Measurements from ENCODE around the gene RBM20. TPM values are rescaled to one million over a fixed set of nuclear protein-coding genes. Genes with fewer than 3 reads are reported as not detected.

The RBM20 gene
- total RNA-seq, 4 donors from 2014 or later: 0.24 to 3.5 (median 1.8) TPM

DNA sequence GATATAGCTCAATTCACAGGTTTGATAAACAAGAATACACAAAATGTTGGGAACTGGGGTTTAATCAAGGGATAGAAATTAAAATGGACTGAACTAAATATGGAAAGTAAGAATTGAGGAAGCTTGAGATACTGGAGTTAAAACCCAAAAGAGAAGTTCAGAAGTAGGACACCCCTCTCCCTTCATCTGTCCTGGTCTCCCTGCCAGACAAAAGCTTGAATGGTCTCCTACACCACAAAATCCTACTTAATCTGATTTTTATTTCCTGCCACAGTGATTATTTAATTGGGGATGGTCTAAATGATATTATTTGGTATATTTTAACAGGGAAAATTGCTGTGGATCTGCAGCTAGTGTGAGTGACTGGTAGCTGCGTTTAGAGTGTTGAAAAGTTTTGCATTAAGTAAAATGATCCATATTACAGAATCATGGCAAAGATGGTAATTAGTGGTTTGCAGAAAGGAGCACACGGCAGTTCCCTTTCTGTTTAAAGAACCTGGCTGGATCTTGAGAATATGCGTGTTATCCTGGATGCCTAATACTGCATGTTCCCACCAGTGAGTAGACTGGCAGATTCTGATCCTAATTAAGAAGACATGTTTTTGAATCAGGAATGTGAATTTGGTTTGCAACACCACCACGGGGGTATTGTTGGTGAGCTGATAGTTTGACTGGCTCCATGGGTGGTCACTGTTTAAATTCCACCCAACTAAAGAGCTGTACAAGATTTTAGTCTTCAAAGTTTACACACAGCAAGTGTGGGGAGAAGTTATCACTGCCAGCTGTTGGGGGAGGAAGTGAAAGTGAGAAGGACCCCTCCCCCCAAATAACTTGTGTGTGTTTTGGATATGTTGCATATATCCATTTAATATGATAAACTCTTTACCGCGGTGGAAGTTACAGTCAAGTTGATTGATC lies 5.5 kb downstream of the RBM20 start:
- TF ChIP-seq, protein P1, sequence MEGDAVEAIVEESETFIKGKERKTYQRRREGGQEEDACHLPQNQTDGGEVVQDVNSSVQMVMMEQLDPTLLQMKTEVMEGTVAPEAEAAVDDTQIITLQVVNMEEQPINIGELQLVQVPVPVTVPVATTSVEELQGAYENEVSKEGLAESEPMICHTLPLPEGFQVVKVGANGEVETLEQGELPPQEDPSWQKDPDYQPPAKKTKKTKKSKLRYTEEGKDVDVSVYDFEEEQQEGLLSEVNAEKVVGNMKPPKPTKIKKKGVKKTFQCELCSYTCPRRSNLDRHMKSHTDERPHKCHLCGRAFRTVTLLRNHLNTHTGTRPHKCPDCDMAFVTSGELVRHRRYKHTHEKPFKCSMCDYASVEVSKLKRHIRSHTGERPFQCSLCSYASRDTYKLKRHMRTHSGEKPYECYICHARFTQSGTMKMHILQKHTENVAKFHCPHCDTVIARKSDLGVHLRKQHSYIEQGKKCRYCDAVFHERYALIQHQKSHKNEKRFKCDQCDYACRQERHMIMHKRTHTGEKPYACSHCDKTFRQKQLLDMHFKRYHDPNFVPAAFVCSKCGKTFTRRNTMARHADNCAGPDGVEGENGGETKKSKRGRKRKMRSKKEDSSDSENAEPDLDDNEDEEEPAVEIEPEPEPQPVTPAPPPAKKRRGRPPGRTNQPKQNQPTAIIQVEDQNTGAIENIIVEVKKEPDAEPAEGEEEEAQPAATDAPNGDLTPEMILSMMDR (IDR thresholded peaks at IDR 0.05): no peak
- DNase-seq (ENCODE audit: low spot score): no peak
- no peak for ATAC-seq (ENCODE audit: low FRiP score)

DNA sequence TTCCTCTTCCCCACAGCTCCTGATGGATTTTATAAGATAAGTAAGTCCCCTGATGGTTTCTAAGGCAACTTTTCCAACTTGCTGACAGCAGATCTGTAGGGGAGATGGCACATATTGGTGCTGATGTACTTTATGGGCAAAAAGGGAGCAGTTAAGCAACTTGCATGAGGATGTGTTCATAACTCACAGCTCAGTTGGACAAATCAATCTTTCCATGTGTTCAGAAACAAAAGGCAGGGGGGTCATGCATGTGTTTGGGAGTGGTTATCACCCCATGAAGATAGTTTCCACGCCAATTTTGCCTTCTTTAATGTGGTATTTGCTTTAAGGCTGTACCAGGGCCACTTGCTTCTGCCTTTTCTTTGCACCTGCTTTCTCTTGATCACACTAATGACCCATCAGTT lies 6.1 kb downstream of the RBM20 start:
- ATAC-seq (ENCODE audit: low FRiP score) (no peak), DNase-seq (ENCODE audit: low spot score) (no peak)
- TF ChIP-seq, protein P1 (IDR thresholded peaks at IDR 0.05): no peak

GRCh38 chr10:110651044-110651958 lies 7.2 kb downstream of the RBM20 start:
- ATAC-seq (ENCODE audit: low FRiP score): no peak
- TF ChIP-seq, protein P1 (IDR thresholded peaks at IDR 0.05): no peak
- no peak for DNase-seq (ENCODE audit: low spot score)

DNA sequence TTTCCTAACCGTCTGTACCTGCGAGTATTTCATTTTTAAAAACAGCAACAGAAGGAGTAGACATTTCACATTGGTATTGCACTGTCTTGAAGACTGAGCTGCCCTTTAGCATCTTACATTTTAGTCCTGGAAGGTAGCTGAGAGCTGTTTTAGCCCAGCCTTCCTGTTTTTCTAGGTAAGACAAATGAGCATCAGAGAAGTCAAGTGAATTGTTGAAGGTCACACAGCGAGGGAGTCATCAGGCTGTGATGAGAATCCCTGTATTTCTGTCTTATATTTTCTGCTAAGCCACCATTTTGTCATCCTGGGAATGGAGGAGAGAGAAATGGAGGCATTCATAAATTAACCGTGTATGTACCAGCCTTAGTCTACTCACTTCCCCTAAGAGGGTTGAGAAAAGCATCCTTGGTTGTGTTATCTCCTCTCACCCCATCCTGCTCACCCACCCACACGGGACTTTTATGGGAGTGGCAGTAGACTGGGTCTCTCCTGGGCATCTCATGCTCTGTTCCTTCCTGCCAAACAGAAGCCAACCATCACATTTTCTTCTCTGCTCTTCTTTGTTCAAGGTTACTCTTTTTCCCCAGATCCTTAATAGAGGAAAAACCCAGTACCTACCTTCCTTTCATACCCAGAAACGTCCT lies 8.5 kb downstream of the RBM20 start:
- TF ChIP-seq, protein P1 (IDR thresholded peaks at IDR 0.05): no peak
- DNase-seq (ENCODE audit: low spot score) (no peak), ATAC-seq (ENCODE audit: low FRiP score) (no peak)

- ATAC-seq (ENCODE audit: low FRiP score): no peak
- DNase-seq (ENCODE audit: low spot score): no peak
These were observed 11.2 kb downstream of the RBM20 start for GRCh38 chr10:110655320-110655719.

DNA sequence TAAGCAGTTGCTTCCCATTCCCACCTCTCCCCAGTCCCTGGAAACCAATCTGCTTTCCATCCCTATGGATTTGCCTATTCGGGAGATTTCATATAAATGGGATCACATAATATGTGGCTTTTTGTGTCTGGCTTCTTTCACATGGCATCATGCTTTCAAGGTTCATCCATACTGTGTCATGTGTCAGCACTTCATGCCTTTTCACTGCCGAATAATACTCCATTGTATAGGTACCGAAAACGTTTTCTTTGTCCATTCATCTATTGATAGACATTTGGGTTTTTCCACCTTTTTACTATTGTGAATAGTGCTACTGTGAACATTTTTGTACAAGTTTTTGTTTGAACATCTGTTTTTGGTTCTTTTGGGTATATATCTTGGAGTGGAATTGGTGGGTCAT lies 12.5 kb downstream of the RBM20 start:
- TF ChIP-seq, protein P1 (IDR thresholded peaks at IDR 0.05): no peak
- DNase-seq (ENCODE audit: low spot score) (no peak), ATAC-seq (ENCODE audit: low FRiP score) (no peak)

More at GRCh38 chr10:110655320-110655719, 11.2 kb downstream of the RBM20 start:
- TF ChIP-seq, protein P1 (IDR thresholded peaks at IDR 0.05): no peak
